HG03469 (cell line): ENCODE measurements around the gene RPLP1.

Experiments used
- ATAC-seq: cut with Tn5 transposase; IDR thresholded peaks from one replicate; pipeline ENCODE4 v1.9.1; 2021; ENCODE audit warnings: mild to moderate bottlenecking, moderate library complexity, moderate number of reproducible peaks; ENCODE audit not compliant: unreplicated experiment

Gene RPLP1

DNA sequence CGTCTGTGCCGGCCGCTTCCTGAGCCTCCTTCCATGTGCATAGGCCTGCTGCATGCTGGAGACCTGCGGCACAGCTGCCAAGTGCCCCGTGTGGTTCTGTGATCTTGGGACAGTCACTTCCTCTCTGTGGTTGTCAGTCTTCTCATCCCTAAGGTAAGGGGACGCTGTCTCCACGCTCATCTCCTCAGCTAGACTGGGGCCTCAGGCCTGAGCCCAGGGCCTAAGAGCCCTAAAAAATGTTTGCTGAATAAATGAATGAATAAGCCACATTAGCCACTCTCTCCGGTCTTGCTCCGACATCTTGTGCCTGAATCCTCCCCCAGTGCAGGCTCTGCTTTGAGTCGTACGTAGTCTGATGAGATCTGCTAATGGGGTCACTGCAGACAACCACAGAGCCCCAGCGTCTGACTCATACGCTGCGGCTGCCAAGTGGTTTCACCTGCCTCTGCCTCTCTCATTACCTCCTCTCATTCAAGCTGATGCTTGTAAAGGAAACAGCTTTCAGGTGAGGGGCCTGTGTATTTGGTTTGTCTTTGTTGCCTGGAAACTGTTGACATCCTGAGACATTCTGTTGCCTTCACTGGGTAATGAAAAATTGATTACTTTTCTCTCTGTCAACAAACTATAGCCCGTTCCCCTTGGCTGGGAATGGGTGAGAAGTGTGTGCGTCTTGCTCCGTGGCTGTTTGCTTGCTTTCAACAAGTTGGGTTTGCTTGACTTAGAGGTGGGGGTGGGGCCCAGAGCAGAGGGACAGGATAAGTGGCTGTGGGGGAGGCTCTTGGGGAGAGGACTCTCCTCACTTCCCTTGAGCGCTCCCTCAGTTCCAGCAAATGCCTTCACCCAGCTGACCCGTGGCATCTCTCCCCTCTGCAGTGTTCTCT, 15.9 kb downstream of the RPLP1 start:
- ATAC-seq: no peak

DNA sequence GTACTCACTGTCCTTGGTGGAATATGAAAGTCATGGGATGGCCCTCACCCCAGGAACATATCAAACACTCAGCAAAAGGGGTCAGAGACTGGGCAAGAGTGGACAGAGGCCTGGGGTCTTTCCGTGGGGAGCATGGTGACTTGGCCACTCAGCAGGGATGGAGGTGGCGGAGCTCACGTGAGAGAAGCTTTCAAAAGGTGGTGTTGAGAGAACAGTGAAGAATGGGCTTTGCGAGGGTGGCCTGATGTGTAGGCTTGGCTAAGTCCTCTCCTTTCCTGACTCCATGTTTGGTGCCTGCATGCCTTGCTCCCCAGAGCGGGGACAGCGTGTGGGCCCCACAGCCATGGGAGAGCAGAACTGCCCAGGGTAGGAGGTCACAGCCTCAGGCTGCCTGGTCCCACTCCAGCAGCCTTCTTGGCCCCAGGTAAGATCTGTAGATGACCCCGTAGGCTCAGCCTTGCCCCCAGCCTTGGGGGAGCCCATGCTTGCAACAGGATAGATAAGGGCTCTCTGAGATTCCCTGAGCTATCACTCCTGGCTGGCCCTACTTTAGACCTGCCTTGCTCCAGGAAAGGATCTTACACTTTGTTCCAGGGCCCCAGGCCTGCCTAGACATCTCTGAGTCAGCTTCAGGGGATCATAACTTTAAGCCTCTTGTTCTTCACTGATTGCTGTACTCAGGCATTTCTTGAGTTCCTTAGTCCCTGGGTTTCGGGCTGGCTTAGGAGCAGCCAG, 17.0 kb downstream of the RPLP1 start:
- no peak for ATAC-seq

DNA sequence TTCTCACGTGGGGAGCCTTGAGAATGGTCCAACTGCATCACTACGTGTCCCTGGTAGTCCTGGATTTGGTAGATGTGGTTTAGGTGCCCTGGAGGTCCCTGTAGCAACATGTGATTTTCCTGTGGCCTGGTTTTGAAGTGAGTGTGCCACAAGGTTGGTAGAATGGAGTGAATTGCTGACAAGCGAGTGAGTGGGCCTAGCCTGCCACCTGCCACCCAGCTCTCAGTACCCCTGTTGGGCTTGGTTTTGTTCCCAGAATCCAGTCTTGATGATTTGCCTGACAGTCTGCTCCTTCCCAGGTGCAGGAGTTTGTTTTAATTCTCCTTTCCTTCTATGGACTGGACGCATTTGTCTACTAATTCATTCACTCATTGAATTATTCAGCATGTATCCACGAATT, 19.4 kb downstream of the RPLP1 start:
- ATAC-seq: no peak

DNA sequence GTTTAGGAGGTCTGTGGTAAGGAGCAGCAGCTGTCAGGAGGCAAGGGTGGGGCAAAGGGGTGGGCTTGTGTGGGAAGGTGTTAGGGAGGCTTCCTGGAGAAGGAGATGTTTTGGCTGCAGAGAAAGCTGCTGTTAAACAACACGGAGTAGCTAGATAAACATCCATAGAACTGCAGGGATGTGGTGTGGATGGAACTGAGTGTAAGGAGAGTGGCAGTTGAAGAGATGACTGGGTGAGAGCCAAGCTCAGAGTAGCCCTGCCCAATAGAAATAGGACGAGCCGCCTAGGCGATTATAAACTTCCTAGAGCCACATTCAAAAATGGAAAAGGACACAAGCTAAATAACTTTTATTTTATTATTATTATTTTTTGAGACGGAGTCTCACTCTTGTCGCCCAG, 19.9 kb downstream of the RPLP1 start:
- no peak for ATAC-seq

DNA sequence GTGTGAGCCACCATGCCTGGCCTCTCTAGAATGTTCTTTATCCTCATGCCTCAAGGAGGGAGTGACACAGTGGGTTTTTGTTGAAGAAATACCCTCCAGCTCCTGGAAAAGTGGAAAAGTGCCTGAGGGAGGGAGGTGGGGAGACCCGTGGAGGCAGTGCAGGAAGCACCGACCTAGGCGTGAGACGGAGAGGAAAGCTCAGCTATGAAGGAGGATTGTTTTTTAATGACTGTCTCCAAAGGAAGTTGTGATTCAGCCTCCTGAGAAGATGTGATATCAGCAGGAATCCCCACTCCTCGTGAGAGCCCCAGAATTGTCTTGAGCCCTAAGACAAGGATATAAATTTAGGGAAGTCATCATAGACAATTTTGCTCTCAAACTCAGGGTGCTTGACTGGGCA, 21.7 kb downstream of the RPLP1 start:
- ATAC-seq: no peak

DNA sequence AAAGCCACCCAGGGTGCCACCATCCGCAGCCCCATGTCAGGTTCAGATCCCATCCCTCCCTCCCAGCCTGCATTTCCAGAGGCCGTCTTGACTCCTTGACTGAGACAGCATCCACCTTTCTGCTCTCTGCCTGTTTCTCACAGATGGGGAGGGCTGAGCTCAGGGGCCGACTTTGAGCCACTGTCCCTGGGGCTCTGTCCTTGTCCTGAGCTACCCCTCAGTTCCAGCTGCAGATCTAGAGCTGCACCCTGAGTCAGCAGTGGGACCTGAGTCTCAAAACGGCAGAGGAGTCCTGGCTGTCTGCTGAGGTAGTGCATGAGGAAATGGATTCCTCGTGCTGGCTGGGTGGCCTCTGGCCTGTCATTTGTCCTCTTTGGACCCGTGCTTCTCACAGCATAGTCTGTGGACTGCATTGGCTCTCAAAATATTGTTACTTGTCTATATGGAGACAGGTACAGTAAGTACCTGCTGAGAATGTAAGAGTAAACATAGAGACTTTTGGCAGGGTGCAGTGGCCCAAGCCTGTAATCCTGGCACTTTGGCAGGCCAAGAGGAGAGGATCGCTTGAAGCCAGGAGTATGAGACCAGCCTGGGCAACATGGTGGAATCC, 22.3 kb downstream of the RPLP1 start:
- ATAC-seq: no peak

DNA sequence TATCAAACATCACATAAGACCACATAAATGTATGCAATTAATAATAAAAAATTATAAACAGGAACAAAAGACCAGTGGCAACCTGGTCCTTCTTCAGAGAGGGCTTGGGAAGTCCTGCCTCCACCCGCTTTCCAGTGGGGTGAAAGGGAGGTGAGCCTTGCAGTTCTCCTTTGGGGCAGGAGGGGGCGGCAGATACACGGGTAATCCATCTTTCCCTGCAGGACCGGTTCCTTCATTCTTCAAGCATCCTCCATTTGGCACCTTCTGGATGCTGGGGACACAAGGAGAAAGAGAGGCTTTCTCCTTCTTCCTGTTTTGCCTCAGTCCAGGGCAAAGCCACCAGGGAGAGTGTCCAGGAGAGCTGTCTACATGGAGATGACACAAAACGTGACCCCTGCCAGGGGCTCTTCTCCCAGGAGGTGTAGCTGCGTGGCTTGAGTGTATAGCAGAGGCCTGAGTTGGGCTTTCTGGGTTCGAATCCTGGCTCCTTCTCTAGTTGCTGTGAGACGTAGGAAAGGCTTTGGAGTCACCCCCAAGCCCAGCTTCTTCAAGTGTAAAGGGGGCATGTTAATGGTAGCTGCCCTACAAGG, 23.2 kb downstream of the RPLP1 start:
- no peak for ATAC-seq

DNA sequence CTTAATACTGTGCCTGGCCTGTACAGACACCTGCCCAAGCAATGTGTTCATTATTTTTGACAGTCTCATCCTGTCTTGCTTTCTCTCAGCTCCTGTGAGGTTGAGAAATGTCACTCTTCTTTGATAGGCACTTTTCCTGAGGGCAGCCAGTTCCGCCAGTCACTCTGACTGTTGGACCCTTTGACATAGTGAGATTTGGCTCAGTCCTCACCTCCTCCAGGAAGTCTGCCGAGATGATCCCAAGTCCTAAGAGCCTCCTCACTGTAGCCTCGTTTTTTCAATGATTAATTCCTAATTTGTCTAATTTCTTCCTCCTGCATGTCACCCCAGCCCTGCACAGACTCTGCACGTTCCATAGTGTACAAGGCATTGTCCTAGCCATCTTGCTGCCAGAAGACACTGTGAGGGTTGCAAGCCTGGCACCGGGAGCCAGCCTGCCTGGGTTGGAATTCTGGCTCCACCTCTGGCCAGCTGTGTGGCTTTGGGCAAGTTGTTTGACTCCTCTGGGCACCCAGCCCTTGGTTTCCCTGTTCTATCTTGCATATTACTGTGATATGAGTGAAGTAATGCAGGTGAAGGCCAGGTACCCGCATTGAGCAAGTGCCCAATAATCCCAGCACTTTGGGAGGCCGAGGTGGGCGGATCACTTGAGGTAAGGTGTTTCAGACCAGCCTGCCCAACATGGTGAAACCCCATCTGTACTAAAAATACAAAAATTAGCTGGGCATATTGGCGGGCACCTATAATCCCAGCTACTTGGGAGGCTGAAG, 24.3 kb downstream of the RPLP1 start:
- ATAC-seq: no peak

DNA sequence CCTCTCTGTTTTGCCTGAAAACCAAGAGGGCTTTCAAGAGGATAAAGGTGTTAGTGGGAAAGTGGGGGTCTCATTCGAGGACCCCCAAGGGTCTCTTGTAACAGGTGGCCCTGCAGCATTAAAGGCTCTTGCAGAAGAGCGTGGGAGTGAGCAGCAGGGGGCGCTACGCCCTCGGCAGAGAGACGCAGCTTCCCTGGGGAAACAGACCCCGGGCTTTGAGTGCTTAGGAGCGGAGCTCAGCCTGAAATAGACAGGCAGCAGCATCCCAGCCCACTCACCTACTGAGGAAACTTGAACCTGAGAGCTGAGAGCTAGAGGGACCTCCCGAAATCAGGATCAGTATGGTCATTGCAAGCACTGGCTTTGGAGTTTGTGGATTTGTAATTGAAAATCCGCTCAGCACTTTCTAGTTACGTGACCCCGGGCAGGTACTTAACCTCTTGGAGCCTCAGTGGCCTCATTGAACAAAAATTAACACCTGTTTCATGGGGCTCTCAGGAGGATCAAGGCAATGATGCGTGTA, 25.7 kb downstream of the RPLP1 start:
- no peak for ATAC-seq

DNA sequence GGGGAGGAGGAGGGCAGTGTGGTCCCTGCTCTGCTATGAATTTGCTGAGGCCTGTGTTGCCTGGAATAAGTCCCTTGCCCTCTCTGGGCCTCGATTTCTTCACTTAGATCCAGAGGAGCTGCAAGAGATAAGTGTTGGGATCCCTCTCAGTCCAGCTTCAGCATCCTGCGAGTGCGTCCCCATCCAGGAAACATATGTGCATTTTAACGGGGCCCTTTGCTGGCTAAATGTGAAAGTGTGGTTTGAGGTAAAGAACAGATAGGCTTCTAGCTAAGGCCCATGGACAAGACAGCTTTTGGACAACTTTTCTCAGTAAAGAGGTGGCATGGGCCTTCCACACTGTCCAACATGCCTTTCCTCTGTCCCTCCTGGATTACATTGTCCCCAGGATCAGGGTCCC, 26.5 kb downstream of the RPLP1 start:
- ATAC-seq: no peak

DNA sequence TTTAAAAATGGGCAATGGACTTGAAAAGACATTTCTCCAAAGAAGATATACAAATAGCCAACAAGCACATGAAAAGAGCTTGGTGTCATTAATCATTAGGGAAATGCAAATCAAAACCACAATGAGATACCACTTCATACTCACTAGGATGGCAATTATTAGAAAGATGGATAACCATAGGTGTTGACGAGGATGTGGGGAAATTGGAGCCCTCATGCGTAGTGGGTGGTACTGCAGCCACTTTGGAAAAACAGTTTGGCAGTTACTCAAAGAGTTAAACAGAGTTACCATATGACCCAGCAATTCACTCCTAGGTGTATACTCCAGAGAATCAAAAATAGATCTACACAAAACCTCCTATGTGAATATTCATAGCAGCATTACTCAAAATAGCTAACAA, 27.4 kb downstream of the RPLP1 start:
- no peak for ATAC-seq

DNA sequence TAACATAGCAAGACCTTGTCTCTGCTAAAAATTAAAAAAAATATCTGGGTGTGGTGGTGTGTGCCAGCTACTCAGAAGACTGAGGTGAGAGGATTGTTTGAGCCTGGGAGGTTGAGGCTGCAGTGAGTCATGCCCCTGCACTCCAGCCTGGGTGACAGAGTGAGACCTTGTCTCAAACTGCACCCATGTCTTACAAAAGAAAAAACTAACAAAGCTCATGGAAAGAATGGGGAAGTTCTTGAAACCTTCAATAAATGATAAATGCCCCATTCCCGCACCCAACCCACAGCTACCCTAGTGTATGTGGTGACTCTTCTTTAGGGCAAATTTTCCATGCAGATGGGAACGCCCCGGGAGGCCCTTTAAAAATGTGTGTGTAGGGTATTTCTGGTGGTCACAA, 28.3 kb downstream of the RPLP1 start:
- ATAC-seq: no peak

DNA sequence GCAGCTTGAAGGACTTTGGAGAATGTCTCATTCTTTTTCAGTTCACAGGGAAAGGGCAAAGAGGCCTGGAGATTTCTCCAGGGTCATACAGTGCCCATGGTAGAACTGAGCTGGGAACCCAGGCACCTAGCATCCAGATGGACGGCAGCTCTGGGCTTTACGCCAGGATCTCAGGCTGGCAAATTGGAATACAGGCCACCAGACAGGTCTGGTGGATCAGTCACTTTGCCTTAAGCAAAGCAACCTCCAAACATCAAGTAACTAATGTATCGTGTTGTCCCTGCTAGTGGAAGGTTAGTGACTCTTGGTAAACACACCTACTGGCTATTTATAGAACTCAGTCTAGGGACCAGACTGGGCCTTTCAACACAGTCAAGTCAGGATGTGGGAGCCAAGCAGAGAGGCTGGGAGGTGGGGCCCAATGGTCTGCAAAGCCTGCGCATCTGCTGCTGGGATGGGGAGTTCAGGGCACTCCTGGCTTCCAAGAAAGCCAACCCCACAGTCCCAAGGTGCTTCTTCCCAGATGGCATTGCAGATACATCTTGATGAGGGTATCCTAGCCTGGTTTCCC, 30.2 kb downstream of the RPLP1 start:
- ATAC-seq: no peak

DNA sequence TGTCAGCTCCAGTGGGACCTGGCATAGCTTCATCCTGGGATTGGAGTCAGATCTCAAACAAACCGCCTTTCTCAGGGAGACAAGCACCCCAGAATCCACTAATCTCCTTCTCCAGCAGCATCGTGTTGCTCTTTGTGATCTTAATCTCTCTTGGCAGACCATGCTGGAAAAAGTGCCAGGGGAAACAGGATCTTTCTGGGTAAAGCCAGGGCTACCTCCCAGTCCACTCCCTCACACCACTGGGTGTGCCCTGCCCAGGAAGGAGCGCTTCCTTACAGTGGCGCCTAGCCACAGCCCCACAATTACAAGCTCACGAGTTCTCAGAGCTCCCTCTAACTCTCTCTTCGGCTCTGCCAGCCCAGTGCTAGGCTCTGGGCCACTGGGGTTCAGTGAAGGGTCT, 32.2 kb downstream of the RPLP1 start:
- ATAC-seq: no peak

DNA sequence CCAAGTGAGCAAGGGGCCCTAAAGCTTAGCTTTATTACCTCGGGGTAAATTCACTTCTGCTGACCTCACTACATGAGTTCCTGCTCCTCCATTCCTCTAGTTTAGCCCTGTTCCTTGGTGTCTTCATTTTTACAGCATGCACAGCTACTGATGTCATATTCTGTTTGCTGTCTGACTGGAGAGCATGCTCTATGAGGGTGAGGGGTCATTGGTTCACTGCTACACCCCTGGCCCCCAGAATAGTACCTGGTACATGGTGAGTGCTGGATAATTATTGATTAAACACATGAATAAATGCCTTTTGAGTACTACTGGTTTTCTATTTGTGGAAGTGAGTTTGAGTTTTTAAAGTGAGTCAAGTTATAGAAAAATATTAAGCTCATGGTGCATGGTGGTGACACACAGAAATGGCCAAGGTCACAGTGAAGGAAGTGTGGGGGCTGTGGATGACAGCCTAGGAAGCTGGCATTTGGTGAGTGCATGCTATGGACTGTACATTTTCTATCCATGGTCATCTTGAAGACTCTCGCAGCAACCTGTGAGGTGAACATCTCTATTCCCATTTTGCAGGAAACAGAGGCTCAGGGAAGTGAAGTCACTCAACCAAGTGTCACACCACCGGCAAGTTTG, 34.0 kb downstream of the RPLP1 start:
- ATAC-seq: no peak

DNA sequence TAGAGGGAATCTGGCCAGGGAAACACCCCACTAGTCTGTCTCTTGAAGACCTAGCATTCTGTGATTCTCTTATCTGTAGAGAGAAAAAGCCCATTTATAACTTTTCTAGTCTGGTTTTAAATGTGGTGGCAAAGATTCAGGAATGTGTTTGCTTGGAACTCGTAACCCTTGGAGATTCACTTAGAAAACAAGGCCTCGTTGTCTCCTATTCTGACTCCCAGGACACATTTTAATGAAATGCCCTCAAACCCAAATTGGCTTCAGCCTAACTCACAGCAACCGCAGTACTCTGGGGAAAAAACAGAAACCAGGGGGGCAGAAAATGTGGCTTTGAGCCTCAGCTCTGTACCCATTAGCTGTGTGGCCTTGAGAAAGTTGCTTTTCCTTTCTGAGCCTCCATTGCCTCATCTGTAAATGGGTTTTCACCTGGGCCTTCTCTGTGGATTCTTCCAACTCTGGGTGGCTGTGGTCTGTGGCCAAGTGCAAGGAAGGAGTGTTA, 36.5 kb downstream of the RPLP1 start:
- ATAC-seq: no peak

DNA sequence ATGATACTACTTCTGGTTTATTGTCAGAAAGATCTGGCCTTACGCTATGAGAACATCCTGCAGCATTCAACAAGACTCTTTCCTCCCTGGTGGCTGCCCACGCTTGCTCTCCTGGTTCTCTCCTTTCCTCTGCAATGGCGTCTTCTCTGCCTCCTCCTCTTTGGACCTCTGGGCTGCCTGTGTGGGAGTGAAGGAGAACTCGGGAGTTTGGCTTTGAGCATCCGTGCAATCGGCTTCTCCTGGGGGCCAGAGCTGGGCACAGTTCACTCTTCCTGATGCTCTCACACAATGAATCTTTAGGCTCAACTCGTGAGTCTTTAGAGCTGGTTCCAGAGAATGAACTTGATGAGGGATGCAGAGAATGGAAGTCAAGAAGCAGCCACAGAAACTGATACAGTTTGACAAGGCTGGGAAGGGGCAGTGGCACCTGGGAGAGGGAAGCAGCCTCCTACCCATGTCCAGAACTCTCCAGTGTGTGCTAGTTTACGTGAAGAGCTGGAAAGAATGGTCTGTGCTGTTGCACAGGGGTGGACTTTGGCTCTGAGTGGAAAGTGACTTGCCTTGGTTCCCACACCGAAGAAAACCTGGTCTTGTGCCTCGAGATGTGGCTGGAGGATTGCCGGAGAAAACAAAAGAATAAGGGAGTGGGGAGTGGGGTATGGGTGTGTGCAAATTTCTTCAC, 37.9 kb downstream of the RPLP1 start:
- ATAC-seq: no peak

DNA sequence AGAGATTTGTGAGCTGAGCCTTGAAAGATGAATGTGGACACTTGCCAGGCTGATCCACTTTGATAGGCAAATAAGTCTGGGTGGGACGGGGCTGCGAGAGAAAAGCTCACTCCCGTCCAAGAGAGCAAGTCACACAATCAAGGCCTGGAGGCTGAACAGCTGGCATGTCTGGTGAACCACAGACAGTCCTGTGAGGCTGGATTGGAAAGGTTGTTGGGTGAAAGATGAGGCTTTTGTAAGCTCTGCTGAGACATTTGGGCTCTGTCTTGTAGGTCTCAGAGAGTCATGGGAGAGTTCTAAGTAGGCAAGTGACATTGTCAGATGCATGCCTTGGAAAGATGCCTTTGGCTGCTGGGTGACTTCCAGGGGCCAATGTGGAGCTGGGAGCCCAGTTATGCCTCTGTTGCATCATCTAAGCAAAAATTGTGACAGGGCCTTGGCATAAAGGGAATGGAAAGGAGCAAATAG, 38.5 kb downstream of the RPLP1 start:
- ATAC-seq: no peak

DNA sequence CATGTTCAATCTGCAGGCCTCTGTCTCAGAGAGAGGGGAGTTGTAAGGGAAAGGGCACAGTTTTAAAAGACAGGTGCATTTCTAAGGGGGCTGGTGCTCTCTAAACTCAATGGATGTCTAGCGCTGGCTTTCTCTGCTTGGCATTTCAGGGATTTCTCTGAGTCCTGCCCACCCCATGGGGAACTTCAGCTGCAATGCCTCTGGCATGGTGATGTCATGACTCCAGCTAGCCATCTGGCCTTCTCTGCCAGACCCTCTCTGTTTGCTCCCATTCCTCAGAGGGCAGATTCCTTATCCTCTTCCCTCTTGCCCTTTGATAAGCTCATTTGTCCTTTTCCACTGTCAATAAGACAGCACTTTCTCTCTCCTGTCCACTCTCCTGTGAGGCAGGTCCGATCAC, 40.8 kb downstream of the RPLP1 start:
- no peak for ATAC-seq
